ENCODE results near the gene TTYH1. TPM values are rescaled to one million over a fixed set of nuclear protein-coding genes. Genes with fewer than 3 reads are reported as not detected.
A peak's percentile ranks its signal among the peaks of the same experiment; 100 is the strongest.

The TTYH1 gene
- total and polyA plus RNA-seq, 9 of the 15 experiments (the other 6 are each of a cell fraction or from before 2014, with no cell fraction given): 0.08 TPM; not detected in 8

GRCh38 chr19:54464630-54465425 is 49.6 kb downstream of the TTYH1 start (continued):
- TF ChIP-seq ZNF589 (CRISPR knock-in tag; IDR thresholded peaks at IDR 0.05; ENCODE audit: low read depth) (no peak; the same call in 1 of the 2 replicates), SRSF7 (optimal IDR thresholded peaks at IDR 0.05; ENCODE audit: low read depth, low read length) (no peak), SRSF3 (IDR thresholded peaks at IDR 0.05; ENCODE audit: insufficient read depth, low read length) (no peak), RBM25 (IDR thresholded peaks at IDR 0.05; ENCODE audit: low read depth, low read length, severe bottlenecking) (no peak), KLF13 (tag; IDR thresholded peaks at IDR 0.05; ENCODE audit: borderline replicate concordance, low read depth) (0 out of 2 replicates have a peak, but pooled peaks have one; percentile 5), KAT2B (IDR thresholded peaks at IDR 0.05; ENCODE audit: low read depth, low read length) (no peak), CBX1 (IDR thresholded peaks at IDR 0.05; ENCODE audit: low read depth) (no peak; the same call in 1 of the 2 replicates), ZBTB5 (IDR thresholded peaks at IDR 0.05) (no peak), ZNF324 (CRISPR knock-in tag; IDR thresholded peaks at IDR 0.05) (no peak), USF2 (CRISPR knock-in tag; IDR thresholded peaks at IDR 0.05) (no peak), BCOR (IDR thresholded peaks at IDR 0.05) (no peak), XRCC4 (IDR thresholded peaks at IDR 0.05; ENCODE audit: extremely low read depth, insufficient read depth, insufficient read length) (no peak), FOSL1 (tag; conservative IDR thresholded peaks at IDR 0.05) (no peak), KHSRP (IDR thresholded peaks at IDR 0.05) (no peak), HINFP (tag; conservative IDR thresholded peaks at IDR 0.05; ENCODE audit: low read depth) (no peak), RFX7 (CRISPR knock-in tag; IDR thresholded peaks at IDR 0.05) (no peak), TBL1XR1 (IDR thresholded peaks at IDR 0.05; ENCODE audit: low read length in 2 of 2) (no peak; a peak in 1 of 4 replicates), GATAD2B (IDR thresholded peaks at IDR 0.05; ENCODE audit: borderline replicate concordance) (no peak; the same call in 1 of the 2 replicates)
- TF ChIP-seq, protein P1, sequence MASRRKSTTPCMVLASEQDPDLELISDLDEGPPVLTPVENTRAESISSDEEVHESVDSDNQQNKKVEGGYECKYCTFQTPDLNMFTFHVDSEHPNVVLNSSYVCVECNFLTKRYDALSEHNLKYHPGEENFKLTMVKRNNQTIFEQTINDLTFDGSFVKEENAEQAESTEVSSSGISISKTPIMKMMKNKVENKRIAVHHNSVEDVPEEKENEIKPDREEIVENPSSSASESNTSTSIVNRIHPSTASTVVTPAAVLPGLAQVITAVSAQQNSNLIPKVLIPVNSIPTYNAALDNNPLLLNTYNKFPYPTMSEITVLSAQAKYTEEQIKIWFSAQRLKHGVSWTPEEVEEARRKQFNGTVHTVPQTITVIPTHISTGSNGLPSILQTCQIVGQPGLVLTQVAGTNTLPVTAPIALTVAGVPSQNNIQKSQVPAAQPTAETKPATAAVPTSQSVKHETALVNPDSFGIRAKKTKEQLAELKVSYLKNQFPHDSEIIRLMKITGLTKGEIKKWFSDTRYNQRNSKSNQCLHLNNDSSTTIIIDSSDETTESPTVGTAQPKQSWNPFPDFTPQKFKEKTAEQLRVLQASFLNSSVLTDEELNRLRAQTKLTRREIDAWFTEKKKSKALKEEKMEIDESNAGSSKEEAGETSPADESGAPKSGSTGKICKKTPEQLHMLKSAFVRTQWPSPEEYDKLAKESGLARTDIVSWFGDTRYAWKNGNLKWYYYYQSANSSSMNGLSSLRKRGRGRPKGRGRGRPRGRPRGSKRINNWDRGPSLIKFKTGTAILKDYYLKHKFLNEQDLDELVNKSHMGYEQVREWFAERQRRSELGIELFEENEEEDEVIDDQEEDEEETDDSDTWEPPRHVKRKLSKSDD (conservative IDR thresholded peaks at IDR 0.05; ENCODE audit: low read length): no peak

Data from K562 (cell line).